Stimulated activated naive CD8-positive, alpha-beta T cell treated with anti-CD3 and anti-CD28 coated beads, Interleukin-15, amount 100 ng/mL, for 72 hours (primary cell): ENCODE data around the gene TNFRSF19.

ENCODE experiments used
- ATAC-seq: fragments of 150-1000 bp; cut with Tn5 transposase; 2 replicates; pipeline ENCODE4 v1.10.0; 2021; ENCODE audit warnings: mild to moderate bottlenecking, moderate library complexity
- DNase-seq, 2 donors: peaks; one replicate each; pipeline ENCODE4 v3.0.0; 2021 to 2022
- H3K27ac Mint-ChIP-seq, 2 donors: one replicate each; pipeline ENCODE4 v1.8.0; 2022; ENCODE audit warnings: mild to moderate bottlenecking in 2 of 2, mixed read lengths in 2 of 2, moderate library complexity in 2 of 2
- H3K27me3 Mint-ChIP-seq: one replicate; pipeline ENCODE4 v1.8.0; 2022; ENCODE audit warnings: mixed read lengths
- H3K4me1 Mint-ChIP-seq: one replicate; pipeline ENCODE4 v1.8.0; 2022; ENCODE audit warnings: mild to moderate bottlenecking, mixed read lengths
- H3K4me3 Mint-ChIP-seq, 2 donors: one replicate each; pipeline ENCODE4 v1.8.0; 2022; ENCODE audit warnings: mild to moderate bottlenecking in 2 of 2, mixed read lengths in 2 of 2, moderate library complexity in 1 of 2
- H3K9me3 Mint-ChIP-seq, 2 donors: one replicate each; pipeline ENCODE4 v1.8.0; 2022; ENCODE audit warnings: mixed read lengths in 2 of 2

The TNFRSF19 gene

DNA sequence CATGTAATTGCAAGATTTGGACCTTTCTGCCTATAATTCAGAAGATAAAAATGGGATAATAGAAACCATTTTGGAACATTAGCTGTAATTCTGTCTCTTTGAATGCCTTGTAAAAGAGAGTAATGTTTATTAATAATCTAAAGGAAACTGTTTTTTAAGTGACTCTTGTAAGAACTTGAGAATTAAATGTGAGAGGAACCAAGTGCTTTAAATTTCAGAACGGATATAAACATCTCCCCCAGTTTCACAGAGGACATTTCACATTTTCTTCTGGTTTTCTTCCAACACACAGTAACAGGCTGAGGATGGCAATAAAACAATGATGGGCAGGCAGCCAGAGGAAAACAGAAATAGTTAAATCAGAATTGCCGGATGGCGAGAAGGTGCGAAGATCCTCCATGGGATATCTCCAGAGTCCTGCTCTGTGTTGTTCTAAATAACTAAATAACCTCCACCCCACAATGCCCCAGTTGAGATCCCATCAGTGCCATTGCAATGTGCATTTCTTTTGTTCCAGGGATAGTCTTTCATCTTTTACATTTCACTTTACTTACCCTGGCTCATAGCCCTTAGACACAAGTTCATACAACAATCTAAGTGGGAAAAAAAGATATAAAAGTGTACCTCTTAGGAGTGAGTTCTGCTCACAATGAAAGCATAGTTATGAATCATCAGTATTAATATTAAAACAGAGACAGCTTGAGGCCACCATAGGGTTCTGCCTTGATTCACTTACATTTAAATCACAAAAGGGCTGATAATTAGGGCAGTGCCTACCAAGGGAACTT lies 73.3 kb downstream of the TNFRSF19 start:
- no peak overlapping the region for H3K4me3 Mint-ChIP-seq
- DNase-seq: no peak
- no peak for ATAC-seq
- H3K27ac Mint-ChIP-seq: no peak overlapping the region
- H3K27me3 Mint-ChIP-seq: peaks cover 5% of the 10 kb centered on the region
- H3K4me1 Mint-ChIP-seq: no peaks in the 10 kb centered on the region
- no peaks in the 10 kb centered on the region for H3K9me3 Mint-ChIP-seq

DNA sequence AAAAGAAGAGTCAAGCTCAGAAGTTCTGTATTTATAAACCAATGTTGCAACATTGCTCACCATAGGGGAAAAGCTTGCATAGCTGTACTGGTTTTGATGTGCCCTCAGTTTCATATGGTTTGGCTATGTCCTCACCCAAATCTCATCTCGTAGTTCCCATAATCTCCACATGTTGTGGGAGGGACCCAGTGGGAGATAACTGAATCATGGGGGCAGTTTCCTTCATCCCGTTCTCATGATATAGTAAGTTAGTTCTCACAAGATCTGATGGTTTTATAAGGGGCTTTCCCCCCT lies 73.9 kb downstream of the TNFRSF19 start:
- H3K27ac Mint-ChIP-seq: no peak overlapping the region
- H3K27me3 Mint-ChIP-seq: peaks cover 10% of the 10 kb centered on the region
- ATAC-seq (no peak), DNase-seq (no peak)
- no peaks in the 10 kb centered on the region for H3K4me1 Mint-ChIP-seq
- no peaks in the 10 kb centered on the region for H3K9me3 Mint-ChIP-seq
- H3K4me3 Mint-ChIP-seq: no peak overlapping the region

- H3K27ac Mint-ChIP-seq: no peak overlapping the region
- ATAC-seq (no peak), DNase-seq (no peak)
- H3K4me3 Mint-ChIP-seq: no peak overlapping the region
- no peaks in the 10 kb centered on the region for H3K4me1 Mint-ChIP-seq
- H3K9me3 Mint-ChIP-seq: no peaks in the 10 kb centered on the region
- peaks cover 16% of the 10 kb centered on the region for H3K27me3 Mint-ChIP-seq
Observed at GRCh38 chr13:23644527-23645138, 74.4 kb downstream of the TNFRSF19 start.

DNA sequence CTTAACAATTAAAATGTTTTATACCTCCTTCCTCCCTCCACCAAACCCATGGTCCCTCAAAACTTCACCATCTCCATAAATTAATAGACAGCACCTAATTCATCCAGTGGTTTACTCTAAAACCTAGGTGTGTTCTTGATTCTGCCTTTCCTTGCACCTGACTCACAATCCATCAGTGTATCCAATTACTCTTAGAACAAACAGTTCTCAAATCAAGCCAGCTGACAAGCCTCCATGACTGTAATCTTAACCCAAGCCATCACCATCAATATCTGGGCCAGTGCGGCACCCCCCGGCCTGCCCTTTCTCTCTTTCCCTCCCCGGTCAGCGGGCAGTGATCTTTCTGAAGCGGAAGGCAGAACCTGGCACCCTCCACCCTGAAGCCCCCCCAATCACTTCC lies 75.6 kb downstream of the TNFRSF19 start:
- Mint-ChIP-seq H3K4me3 (no peak overlapping the region), H3K27ac (no peak overlapping the region), H3K9me3 (no peaks in the 10 kb centered on the region), H3K27me3 (peaks cover 28% of the 10 kb centered on the region), H3K4me1 (no peaks in the 10 kb centered on the region)
- ATAC-seq (no peak), DNase-seq (no peak)

- no peaks in the 10 kb centered on the region for H3K4me1 Mint-ChIP-seq
- DNase-seq: no peak
- no peaks in the 10 kb centered on the region for H3K9me3 Mint-ChIP-seq
- no peak overlapping the region for H3K4me3 Mint-ChIP-seq
- H3K27ac Mint-ChIP-seq: no peak overlapping the region
- peaks cover 40% of the 10 kb centered on the region for H3K27me3 Mint-ChIP-seq
- ATAC-seq: no peak
Observed at GRCh38 chr13:23651439-23651838, 81.2 kb downstream of the TNFRSF19 start.

DNA sequence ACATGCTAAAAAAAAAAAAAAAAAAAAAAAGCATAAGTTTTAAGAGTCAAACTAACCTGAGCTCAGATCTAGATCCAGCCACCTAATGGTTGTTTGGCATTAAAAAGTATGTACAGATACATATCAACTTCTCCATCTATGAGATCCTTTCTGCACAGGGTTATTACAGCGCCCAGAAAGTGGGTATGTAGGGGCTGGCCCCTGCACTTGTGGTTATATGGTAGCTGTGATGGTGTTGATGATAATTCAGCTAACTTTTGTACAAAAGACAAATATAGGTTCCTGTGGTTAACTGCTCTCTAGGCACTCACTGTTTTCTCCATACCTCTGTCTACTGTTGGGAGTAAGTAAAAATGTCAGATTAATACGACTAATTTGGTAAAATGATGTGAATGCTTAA lies 81.7 kb downstream of the TNFRSF19 start:
- DNase-seq (no peak), ATAC-seq (no peak)
- H3K27me3 Mint-ChIP-seq: peaks cover 40% of the 10 kb centered on the region
- H3K4me3 Mint-ChIP-seq: no peak overlapping the region
- H3K9me3 Mint-ChIP-seq: no peaks in the 10 kb centered on the region
- no peaks in the 10 kb centered on the region for H3K4me1 Mint-ChIP-seq
- no peak overlapping the region for H3K27ac Mint-ChIP-seq

DNA sequence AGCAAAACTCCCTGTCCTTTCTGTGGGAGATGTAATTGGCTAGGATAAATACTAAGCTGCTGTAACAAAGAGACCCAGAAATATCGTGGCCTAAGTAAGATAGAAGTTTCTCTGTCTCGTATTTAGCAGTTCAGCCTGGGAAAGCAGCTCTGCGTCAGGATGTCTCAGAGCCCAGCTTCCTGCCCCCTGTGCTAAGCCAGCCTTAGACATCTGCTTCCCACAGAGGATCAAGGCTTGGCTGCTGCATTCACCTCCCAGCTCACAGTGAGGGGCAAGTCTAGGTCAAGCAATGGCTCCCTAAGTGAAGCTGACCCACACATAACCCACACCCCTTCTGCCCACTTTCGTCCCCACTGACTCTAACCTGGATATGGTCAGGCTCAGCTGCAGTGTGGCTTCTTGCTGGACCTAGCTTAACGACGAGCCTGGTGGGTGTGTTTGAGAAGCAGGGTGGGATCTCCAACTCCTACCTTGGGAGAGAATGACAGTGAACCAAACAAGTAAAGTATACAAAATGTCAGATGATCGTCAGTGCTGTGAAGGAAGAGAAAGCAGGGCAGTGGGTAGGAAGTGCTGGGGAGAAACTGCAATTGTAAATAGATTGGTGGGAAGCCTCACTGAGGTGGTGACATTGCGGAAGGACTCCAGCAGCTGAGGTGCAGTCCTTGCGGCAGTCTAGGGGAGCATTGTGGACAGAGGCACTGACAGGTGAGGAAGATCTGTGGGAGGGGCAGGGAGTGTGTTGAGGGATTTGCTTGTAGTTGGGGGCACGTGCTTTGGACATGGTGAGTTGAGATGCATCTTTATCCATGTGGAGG lies 82.9 kb downstream of the TNFRSF19 start:
- H3K4me1 Mint-ChIP-seq: no peaks in the 10 kb centered on the region
- peak overlapping the region in 1 of 2 donors; percentile 16 for H3K27ac Mint-ChIP-seq
- H3K27me3 Mint-ChIP-seq: peaks cover 40% of the 10 kb centered on the region
- H3K9me3 Mint-ChIP-seq: no peaks in the 10 kb centered on the region
- no peak overlapping the region for H3K4me3 Mint-ChIP-seq
- DNase-seq: no peak
- no peak for ATAC-seq

GRCh38 chr13:23654111-23655110 lies 84.2 kb downstream of the TNFRSF19 start:
- H3K27ac Mint-ChIP-seq: no peak overlapping the region
- H3K27me3 Mint-ChIP-seq: peaks cover 27% of the 10 kb centered on the region
- DNase-seq: no peak
- H3K9me3 Mint-ChIP-seq: no peaks in the 10 kb centered on the region
- no peaks in the 10 kb centered on the region for H3K4me1 Mint-ChIP-seq
- no peak for ATAC-seq
- H3K4me3 Mint-ChIP-seq: no peak overlapping the region

DNA sequence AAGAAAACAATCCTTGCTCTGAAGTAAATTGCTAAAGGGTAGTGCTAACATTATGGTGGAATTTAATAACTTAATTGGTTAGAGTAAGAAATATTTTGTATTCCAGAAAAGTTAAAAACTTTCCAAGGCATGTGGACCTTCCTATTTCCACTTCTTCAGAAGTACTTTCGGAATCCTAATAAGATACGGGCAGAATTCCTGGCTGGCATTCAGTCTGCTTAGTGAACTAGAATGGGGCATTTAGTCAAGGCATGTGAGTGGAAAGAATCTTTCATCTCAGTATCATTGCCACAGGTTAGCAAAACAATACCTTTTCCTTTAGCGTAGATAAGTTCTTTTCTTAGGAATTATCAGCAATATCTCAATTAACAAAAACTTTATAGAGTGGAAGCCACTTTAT lies 85.1 kb downstream of the TNFRSF19 start:
- no peaks in the 10 kb centered on the region for H3K9me3 Mint-ChIP-seq
- DNase-seq (no peak), ATAC-seq (no peak)
- H3K4me3 Mint-ChIP-seq: no peak overlapping the region
- H3K27ac Mint-ChIP-seq: no peak overlapping the region
- peaks cover 18% of the 10 kb centered on the region for H3K27me3 Mint-ChIP-seq
- no peaks in the 10 kb centered on the region for H3K4me1 Mint-ChIP-seq

GRCh38 chr13:23656637-23657371 lies 86.6 kb downstream of the TNFRSF19 start:
- Mint-ChIP-seq H3K27ac (no peak overlapping the region), H3K4me3 (no peak overlapping the region), H3K27me3 (peaks cover 13% of the 10 kb centered on the region), H3K9me3 (peaks cover 0 to 2% of the 10 kb centered on the region in 2 donors), H3K4me1 (no peaks in the 10 kb centered on the region)
- ATAC-seq (no peak), DNase-seq (no peak)

GRCh38 chr13:23658929-23659541 lies 88.8 kb downstream of the TNFRSF19 start:
- Mint-ChIP-seq H3K9me3 (peaks cover 0 to 13% of the 10 kb centered on the region in 2 donors), H3K4me3 (no peak overlapping the region), H3K27me3 (peaks cover 12% of the 10 kb centered on the region), H3K4me1 (no peaks in the 10 kb centered on the region), H3K27ac (no peak overlapping the region)
- ATAC-seq (no peak), DNase-seq (no peak)

DNA sequence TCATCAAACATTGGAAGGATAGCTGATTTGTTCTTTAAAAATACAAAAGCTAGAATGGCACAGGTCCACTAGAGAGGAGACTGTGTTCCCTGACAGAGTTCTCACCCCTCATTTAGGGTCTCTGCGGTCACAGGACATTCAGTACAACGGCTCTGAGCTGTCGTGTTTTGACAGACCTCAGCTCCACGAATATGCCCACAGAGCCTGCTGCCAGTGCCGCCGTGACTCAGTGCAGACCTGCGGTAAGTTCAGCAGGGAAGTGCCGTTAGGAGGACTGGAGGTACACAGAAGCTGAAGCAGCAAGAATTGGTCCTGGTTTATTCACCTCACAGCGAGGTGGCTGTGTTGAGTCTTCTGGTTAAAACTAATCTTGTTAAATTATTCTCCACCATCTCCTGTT lies 90.0 kb downstream of the TNFRSF19 start:
- no peaks in the 10 kb centered on the region for H3K4me1 Mint-ChIP-seq
- DNase-seq (no peak), ATAC-seq (no peak)
- no peak overlapping the region for H3K27ac Mint-ChIP-seq
- peaks cover 11% of the 10 kb centered on the region for H3K27me3 Mint-ChIP-seq
- peaks cover 0 to 13% of the 10 kb centered on the region in 2 donors for H3K9me3 Mint-ChIP-seq
- no peak overlapping the region for H3K4me3 Mint-ChIP-seq

DNA sequence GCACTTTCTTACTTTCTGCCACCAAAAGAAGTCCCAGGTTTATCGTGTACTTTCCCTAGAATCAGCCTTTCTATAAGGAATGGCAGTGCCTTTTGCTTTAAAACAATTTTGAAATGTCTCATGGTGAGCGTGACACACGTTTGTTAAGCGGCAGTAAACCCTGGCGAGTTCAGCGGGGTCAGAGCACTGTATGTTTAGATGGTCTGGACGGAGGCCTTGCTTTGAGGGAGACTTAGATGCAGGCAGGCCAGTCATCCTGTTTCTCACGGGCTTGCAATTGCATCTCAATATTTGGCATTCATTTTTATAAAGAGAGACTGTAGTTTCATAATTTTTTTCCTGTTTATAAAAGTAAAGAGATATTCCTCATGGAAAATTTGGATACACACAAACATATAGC lies 96.4 kb downstream of the TNFRSF19 start:
- H3K27me3 Mint-ChIP-seq: peaks cover 11% of the 10 kb centered on the region
- H3K9me3 Mint-ChIP-seq: peaks cover 0 to 13% of the 10 kb centered on the region in 2 donors
- no peak for DNase-seq
- no peaks in the 10 kb centered on the region for H3K4me1 Mint-ChIP-seq
- ATAC-seq: no peak
- no peak overlapping the region for H3K4me3 Mint-ChIP-seq
- no peak overlapping the region for H3K27ac Mint-ChIP-seq

DNA sequence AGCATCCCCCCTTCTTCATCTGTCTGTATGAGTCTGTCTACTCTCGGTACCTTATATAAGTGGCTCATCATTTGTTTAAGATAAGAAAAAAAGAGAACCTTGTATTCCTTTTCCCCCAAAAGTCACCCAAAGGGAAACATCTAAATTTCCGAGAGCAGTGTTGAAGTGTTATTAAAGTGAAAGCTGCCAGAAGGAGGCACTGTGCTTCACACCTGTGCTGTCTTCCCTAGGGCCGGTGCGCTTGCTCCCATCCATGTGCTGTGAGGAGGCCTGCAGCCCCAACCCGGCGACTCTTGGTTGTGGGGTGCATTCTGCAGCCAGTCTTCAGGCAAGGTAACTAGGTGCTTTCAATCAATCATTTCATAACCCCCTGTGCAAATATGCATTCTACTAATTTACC lies 97.5 kb downstream of the TNFRSF19 start:
- Mint-ChIP-seq H3K4me3 (no peak overlapping the region), H3K27ac (no peak overlapping the region), H3K27me3 (peaks cover 5% of the 10 kb centered on the region), H3K9me3 (peaks cover 0 to 2% of the 10 kb centered on the region in 2 donors), H3K4me1 (no peaks in the 10 kb centered on the region)
- ATAC-seq (no peak), DNase-seq (no peak)
